HAP-1 (cell line): ENCODE results near the gene DLGAP4.
"Not testable (repeated sequence)": the region's sequence is repeated elsewhere in the genome, so short reads cannot be mapped to it uniquely, and the experiment has no call there.

Source experiments
- DNase-seq, 2 experiments: peaks; one replicate each; pipeline ENCODE4 v3.0.0-alpha.2; 2016 to 2020; ENCODE audit warnings: low spot score in 2 of 2
- H3K27me3 ChIP-seq: fragments of 250-450 bp; sonication (Bioruptor Pico); 2 replicates; pipeline ENCODE4 v1.5.1; 2020; ENCODE audit warnings: low read depth, mild to moderate bottlenecking, moderate library complexity
- H3K36me3 ChIP-seq: fragments of 250-450 bp; sonication (Bioruptor Pico); replicated peaks from 2 replicates; pipeline ENCODE4 v1.5.1; 2020; ENCODE audit warnings: mild to moderate bottlenecking
- H3K4me1 ChIP-seq: fragments of 250-450 bp; sonication (Bioruptor Pico); 2 replicates; pipeline ENCODE4 v1.5.1; 2020; ENCODE audit warnings: mild to moderate bottlenecking
- H3K4me3 ChIP-seq: fragments of 250-450 bp; sonication (Bioruptor Pico); 2 replicates; pipeline ENCODE4 v1.5.1; 2020; ENCODE audit warnings: mild to moderate bottlenecking, moderate library complexity
- H3K9me3 ChIP-seq: fragments of 250-450 bp; sonication (Bioruptor Pico); 2 replicates; pipeline ENCODE4 v1.5.1; 2020; ENCODE audit warnings: mild to moderate bottlenecking, moderate library complexity
- in situ Hi-C: fragments of 300-500 bp; cut with MboI; formaldehyde crosslinking; loops from 3 replicates; pipeline ENCODE4 v1.14.3; 2020; ENCODE audit warnings: low sequenced_read_pairs, inconsistent platforms, mixed read lengths

Gene DLGAP4

DNA sequence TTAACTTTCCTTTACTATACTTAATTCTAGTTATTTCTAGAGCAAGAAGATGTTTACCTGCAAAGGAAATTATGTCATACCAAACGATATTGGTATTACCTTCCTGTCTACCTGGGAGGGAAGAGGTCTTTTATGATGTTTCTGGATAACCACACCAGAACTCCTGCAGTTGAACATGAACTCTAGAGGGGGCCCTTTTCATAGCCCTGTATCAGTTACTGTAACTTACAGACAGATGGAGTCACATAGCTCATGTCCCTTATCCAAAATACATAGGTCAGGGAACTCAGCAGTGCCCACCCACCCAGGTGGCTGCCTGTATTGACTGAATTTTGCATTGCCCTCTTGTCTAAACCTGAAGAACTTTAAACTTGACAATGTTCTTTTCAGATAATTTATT lies 200.1 kb downstream of the DLGAP4 start:
- Histone ChIP-seq H3K4me1 (no peaks in the 10 kb centered on the region), H3K36me3 (peaks cover 11% of the 10 kb centered on the region), H3K27me3 (no peaks in the 10 kb centered on the region), H3K9me3 (no peaks in the 10 kb centered on the region), H3K4me3 (no peak overlapping the region)
- in situ Hi-C loops: no loop called here
- DNase-seq: peak in 1 of 2 experiments; percentile 11

DNA sequence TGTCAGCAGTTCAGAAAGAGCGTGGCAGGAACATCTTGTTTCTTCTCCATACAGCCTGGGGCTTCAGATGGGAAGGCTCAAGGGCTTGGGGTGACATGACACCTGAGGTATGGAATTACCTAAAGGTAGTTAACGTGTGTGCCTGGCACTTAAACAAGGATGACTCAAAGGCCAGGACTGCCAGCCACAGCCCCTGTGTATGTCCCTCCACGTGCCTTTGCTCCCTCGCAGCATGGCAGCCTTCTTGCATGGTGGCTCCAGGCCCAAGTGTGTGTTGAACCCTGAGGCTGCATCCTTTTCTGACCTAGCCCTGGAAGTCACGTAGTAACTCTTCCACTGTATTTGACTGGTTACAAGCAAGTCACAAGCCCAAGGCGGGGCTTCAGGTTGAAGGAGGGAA lies 201.6 kb downstream of the DLGAP4 start:
- Histone ChIP-seq H3K4me3 (no peak overlapping the region), H3K4me1 (no peaks in the 10 kb centered on the region), H3K27me3 (no peaks in the 10 kb centered on the region), H3K36me3 (peaks cover 11% of the 10 kb centered on the region), H3K9me3 (no peaks in the 10 kb centered on the region)
- in situ Hi-C loops: no loop called here
- DNase-seq: no peak

DNA sequence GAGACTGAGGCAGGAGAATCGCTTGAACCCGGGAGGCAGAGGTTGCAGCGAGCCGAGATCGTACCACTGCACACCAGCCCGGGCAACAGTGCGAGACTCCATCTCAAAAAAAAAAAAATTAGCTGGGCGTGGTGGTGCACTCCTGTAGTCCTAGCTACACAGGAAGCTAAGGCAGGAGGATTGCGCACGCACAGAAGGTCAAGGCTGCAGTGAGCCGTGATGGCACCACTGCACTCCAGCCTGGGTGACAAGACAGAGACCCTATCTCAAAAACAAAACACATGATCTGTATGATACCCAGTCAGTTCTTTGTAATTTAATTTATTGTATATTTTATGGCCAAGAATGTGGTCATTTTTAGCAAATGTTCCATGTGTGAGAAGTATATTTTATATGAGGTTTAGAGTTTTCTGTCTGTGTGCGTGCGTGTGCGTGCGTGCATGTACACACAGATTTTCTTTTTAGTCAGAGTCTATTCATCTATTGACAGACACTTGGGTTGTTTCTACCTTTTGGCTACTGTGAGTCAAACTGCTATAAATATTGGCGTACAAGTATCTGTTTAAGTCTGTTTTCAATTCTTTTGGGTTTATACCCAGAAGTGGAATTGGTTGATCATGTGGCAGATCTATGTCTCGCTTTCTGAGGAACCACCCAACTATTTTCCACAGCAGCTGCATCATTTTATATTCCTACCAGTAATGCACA lies 213.0 kb downstream of the DLGAP4 start:
- Histone ChIP-seq H3K9me3 (no peaks in the 10 kb centered on the region), H3K27me3 (no peaks in the 10 kb centered on the region), H3K4me3 (no peak overlapping the region), H3K4me1 (no peaks in the 10 kb centered on the region; the same call in 1 of the 2 replicates), H3K36me3 (peaks cover 9% of the 10 kb centered on the region)
- in situ Hi-C loops: no loop called here
- no peak for DNase-seq

DNA sequence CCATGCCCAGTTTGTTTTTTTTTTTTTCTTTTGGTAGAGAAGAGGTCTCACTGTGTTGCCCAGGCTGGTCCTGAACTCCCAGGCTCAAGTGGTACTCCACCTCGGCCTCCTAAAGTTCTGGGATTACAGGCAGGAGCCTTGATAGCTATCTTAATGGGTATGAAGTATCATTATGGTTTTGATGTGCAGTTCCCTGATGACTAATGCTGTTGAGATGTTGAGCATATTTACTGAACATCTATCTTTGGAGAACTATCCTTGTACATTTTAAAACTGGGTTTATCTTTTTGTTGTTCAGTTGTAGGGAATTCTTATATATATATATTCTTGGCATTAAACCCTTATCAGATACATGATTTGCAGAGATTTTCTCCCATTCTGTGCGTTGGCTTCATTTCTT lies 213.8 kb downstream of the DLGAP4 start:
- H3K4me1 ChIP-seq: no peaks in the 10 kb centered on the region; the same call in 1 of the 2 replicates
- no peak for DNase-seq
- H3K4me3 ChIP-seq: no peak overlapping the region
- H3K36me3 ChIP-seq: peaks cover 15% of the 10 kb centered on the region
- H3K9me3 ChIP-seq: no peaks in the 10 kb centered on the region
- in situ Hi-C loops: no loop called here
- H3K27me3 ChIP-seq: no peaks in the 10 kb centered on the region

DNA sequence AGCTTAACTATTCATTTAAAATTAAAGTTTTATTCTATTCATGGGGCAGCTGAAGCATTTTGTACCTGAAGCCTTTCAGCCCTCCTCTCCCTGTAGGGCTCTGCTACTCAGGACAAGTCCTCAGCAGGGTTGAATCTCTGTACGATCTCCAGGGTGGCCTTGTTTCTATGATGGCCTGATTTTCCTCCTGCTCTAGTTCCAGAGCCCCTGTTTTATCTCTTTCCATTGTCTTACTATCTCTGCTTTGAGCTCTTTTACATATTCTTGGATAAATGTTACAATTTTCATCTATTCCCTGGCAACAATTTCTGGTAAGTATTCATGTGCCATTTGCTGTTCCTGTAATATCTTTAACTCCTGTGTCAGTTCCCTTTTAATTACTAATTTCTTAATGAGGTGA lies 215.4 kb downstream of the DLGAP4 start:
- no peak for DNase-seq
- H3K36me3 ChIP-seq: peaks cover 15% of the 10 kb centered on the region
- in situ Hi-C loops: no loop called here

DNA sequence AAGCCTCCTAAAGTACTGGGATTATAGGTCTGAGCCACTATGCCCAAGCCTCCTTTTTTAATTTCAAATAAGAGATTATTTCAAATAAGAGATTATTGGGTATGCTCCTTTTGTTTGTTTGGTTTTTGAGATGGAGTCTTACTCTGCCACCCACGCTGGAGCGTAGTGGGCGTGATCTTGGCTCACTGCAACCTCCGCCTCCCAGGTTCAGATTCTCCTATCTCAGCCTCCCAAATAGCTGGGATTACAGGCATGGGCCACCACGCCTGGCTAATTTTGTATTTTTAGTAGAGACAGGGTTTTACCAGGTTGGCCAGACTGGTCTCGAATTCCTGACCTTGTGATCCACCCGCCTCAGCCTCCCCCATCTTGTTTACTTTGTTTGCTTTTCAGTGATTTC lies 216.3 kb downstream of the DLGAP4 start:
- H3K4me3 ChIP-seq, H3K9me3 ChIP-seq, H3K27me3 ChIP-seq, DNase-seq, H3K4me1 ChIP-seq, in situ Hi-C loops: not testable (repeated sequence)
- peaks cover 19% of the 10 kb centered on the region for H3K36me3 ChIP-seq

More for the DNA sequence above, 215.4 kb downstream of the DLGAP4 start:
- Histone ChIP-seq H3K27me3 (no peaks in the 10 kb centered on the region), H3K9me3 (no peaks in the 10 kb centered on the region), H3K4me3 (no peak overlapping the region), H3K4me1 (no peaks in the 10 kb centered on the region; the same call in 1 of the 2 replicates)

DNA sequence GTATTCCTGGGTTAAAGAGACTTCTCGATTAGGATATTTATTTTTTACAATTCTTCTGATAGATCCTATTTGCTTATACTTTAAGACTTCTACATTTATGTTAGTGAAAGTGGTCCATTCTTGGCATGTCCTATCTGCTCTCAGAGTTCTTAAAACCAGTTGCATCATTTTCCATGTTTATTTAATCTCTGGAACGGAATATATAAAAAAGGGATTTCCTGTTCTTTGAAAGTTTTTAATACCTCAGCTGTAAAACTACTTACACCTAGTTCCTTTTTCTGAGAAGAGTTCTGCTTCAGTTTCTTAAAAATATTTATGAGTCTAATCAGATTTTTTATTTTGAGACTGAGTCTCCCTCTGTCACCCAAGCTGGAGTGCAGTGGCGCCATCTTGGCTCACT lies 217.2 kb downstream of the DLGAP4 start:
- H3K4me3 ChIP-seq: no peak overlapping the region
- H3K36me3 ChIP-seq: peaks cover 19% of the 10 kb centered on the region
- no peaks in the 10 kb centered on the region for H3K27me3 ChIP-seq
- no peaks in the 10 kb centered on the region for H3K9me3 ChIP-seq
- in situ Hi-C loops: no loop called here
- no peak for DNase-seq
- H3K4me1 ChIP-seq: no peaks in the 10 kb centered on the region; the same call in 1 of the 2 replicates

DNA sequence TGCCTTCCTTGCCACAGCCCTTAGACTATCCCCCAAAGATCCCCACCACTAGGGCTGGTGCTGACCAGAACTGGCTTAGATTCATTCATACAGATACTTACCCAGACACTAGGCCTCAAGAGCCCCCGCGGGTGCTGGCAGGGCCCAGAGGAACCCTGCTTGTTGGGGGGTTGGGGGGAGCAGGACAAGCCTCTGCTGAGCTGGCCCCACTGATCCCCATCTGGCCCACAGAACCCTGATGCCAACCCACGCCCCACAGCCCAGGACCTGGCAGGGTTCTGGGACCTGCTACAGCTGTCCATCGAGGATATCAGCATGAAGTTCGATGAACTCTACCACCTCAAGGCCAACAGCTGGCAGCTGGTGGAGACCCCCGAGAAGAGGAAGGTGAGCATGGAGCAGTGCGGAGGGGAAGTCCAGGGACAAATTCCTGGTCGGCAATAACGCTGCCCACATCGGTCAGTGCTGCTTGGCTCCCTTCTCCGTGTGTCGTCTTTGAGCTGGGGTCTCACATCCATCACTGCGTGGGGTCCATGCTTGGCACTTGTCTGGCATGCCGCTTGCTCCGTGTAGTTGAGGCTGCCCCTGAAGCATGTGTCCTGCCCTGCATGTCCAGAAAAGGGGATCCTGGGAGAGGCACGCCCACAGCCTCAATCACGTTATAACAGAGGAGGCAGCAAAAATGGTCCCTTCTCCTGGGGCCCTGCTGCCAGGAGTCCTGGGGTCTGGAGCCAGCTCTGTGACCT lies 219.7 kb downstream of the DLGAP4 start:
- no peaks in the 10 kb centered on the region for H3K9me3 ChIP-seq
- in situ Hi-C loops: no loop called here
- no peak for DNase-seq
- H3K4me1 ChIP-seq: no peaks in the 10 kb centered on the region
- no peaks in the 10 kb centered on the region for H3K27me3 ChIP-seq
- peaks cover 19% of the 10 kb centered on the region for H3K36me3 ChIP-seq
- H3K4me3 ChIP-seq: no peak overlapping the region

DNA sequence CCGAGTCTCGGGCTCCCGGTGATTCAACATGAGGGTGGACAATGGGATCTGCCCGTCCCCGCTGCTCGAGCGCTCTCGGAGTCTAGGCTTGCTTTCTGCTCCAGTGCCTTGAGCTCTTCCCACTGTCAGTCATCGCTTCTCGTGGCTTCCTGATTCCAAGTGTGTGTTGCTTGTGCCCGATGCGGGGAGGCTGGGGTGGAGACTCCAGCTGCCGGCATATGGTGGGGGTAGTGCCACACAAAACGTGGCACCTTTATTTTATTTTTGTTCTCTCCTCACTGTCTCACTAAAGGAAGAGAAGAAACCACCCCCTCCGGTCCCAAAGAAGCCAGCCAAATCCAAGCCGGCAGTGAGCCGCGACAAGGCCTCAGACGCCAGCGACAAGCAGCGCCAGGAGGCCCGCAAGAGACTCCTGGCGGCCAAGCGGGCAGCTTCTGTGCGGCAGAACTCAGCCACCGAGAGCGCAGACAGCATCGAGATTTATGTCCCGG lies 220.4 kb downstream of the DLGAP4 start:
- Histone ChIP-seq H3K27me3 (no peaks in the 10 kb centered on the region), H3K36me3 (peaks cover 15% of the 10 kb centered on the region), H3K4me3 (no peak overlapping the region), H3K4me1 (no peaks in the 10 kb centered on the region), H3K9me3 (no peaks in the 10 kb centered on the region)
- DNase-seq: no peak
- in situ Hi-C loops: no loop called here

DNA sequence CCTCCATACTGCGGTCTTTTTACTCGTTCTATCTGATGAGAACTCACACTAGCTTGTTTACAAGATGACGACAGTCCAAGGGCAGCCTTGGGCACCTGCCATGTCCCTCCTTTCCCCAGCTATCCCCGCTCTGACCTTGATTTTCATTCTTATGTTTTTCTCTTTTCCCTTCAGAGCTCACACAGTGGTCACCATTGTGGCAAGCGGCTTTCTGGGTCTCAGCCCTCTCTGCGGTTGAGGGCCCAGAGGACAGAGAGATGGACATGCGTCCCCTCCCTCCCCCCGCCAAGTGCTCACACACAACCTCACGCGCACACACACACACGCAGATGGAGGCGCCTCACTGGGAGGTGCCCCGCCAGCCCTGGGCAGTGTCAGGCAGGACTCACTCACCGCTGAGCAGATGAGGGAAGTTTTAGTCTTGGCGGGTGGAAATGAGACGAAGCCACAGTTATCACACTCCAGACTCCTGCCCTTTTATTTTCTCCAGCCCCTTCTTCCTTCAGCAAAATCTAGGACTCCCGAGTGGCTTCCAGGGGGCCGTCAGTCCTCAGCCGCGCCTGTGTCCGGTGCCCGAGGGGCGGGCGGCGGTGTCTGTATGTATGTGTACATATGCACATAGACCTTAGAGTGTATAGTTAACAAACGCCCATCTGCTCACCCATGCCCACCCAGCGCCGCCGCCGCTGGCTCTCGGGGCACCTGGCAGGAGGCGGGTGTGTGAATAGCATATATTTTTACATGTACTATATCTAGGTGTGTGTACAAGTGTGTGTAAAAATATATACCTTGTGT lies 221.4 kb downstream of the DLGAP4 start:
- in situ Hi-C loops: no loop called here
- H3K4me1 ChIP-seq: no peaks in the 10 kb centered on the region
- no peaks in the 10 kb centered on the region for H3K9me3 ChIP-seq
- DNase-seq: no peak
- no peaks in the 10 kb centered on the region for H3K27me3 ChIP-seq
- H3K36me3 ChIP-seq: peaks cover 13% of the 10 kb centered on the region
- H3K4me3 ChIP-seq: no peak overlapping the region

DNA sequence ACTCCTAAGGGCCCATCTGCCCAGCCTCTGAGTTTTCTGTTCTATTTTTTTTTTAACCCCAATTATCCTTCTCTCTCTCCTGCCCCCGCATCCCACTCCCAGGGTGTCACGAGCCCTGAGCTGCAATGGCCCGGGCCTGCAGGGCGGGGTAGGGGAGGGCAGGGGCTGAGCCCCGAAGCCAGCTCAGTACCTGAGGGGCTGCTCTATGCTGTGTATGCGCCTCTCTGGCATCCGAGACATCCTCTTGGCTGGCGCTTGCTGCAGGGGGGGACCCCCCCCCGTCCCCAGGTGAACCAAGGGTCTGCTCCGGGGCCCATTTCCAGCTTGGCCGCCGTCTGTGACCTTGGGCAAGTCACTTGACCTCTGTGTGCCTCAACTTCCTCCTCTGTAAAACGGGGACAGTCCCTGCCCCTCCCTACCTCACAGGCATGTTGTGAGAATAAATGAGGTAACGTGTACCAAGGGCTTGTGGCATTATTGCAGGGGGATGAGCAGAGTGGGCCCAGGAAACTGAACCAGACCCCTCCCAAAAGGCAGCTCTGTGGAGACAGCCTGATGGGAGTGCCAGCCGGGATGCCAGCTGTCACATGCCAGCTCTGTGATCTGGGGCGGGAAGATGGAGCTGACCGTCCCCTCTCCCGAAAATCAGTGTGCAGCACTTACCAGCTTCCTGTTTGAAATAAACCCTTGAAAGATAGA lies 222.2 kb downstream of the DLGAP4 start:
- in situ Hi-C loops: no loop called here
- no peak overlapping the region for H3K4me3 ChIP-seq
- no peaks in the 10 kb centered on the region for H3K27me3 ChIP-seq
- H3K4me1 ChIP-seq: no peaks in the 10 kb centered on the region
- DNase-seq: no peak
- H3K36me3 ChIP-seq: peaks cover 13% of the 10 kb centered on the region
- H3K9me3 ChIP-seq: no peaks in the 10 kb centered on the region

DNA sequence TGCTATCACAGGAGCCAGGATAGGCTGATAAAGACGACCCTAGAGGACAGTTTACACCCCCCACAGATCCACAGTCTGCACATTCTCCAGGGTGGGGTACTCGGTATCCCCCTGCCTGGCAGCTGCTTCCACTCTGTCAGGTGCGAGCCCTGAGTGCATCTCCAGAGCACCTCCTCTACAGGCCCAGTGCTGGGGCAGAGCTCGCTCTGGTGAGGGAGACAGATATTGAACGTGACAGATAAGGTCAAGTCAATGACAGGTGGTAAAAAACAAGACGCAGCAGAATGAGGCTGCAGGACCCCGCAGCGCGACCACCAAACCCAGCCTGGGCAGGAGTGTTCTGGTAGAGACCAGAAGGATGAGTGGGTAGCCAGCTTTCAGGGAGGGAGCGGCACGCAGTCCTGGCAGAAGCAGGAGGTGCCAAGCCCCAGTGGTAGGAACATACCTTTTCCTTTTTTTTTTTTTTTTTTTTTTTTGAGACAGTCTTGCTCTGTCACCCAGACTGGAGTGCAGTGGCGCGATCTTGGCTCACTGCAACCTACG lies 222.8 kb downstream of the DLGAP4 start:
- no peak overlapping the region for H3K4me3 ChIP-seq
- no peaks in the 10 kb centered on the region for H3K9me3 ChIP-seq
- no peaks in the 10 kb centered on the region for H3K4me1 ChIP-seq
- no peaks in the 10 kb centered on the region for H3K27me3 ChIP-seq
- no peak for DNase-seq
- in situ Hi-C loops: no loop called here
- peaks cover 12% of the 10 kb centered on the region for H3K36me3 ChIP-seq

DNA sequence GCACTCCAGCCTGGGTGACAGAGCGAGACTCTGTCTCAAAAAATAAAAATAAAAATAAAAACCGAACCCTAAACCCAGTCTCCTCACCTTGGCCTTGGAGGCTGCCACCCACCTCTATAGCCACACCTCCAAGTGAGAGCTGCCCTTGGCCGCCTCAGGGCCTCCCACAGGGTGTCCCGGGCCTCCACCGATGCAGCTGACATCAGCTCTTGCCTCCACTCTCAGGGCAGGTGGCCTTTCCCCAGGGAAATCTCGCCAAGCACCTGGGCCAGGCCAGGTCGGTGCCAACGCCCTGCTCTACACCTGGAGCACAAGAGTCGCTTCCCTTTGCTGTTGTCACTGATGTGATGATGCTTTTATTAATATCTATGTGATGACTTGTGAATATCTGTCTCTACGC lies 226.2 kb downstream of the DLGAP4 start:
- Histone ChIP-seq H3K4me1 (no peaks in the 10 kb centered on the region), H3K9me3 (no peaks in the 10 kb centered on the region), H3K27me3 (no peaks in the 10 kb centered on the region), H3K36me3 (no peaks in the 10 kb centered on the region), H3K4me3 (no peak overlapping the region)
- DNase-seq: no peak
- in situ Hi-C loops: no loop called here
